ENCODE results near the gene GRHL3. TPM values are rescaled to one million over a fixed set of nuclear protein-coding genes. Genes with fewer than 3 reads are reported as not detected.
A peak's percentile ranks its signal among the peaks of the same experiment; 100 is the strongest.

GRHL3 gene
- total RNA-seq, 4 donors from 2014 or later = not detected

DNA sequence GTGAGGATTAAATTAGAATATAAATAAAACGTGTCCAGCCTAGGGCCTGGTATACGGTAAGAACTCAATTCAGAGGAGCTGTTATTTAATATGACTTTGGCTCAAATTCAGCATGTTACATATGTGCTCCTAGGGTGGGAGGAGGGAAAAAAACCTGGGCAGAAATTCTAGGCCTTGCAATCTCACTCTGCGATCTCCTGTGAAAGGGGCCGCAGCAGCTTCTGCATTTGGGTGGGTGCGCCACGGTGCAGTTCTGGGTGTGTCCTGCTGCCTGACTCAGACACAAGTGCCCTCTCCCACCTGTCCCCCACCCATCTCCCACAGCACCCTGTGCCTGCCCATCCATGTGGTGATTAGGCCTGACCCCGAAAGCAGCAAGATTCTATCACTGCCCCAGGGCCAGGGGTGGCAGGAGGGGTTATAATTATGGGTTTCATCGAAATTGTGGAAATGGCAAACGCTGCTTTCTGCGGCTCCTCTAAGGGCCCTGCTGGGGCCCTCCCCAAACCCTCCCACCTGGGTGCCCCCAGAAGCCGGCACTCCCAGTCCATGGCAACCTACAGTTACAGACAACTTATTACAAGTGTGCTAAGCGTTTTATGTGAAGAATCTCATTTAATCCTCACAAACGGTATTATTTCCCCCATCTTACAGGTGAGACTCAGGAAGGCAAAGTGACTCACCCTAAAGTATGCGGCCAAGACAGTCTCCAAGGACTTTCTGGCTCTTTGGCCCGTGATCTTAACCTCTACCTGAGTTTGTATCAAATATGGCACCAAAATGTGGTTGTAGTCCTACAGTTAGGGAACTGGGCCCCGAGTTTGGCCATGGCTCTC lies 25.5 kb upstream of the GRHL3 start:
- Histone ChIP-seq H3K4me3 (no peak overlapping the region), H3K27me3 (no peaks in the 10 kb centered on the region), H3K27ac (peak overlapping the region; percentile 66 to 81 (median 73)), H3K9me3 (no peaks in the 10 kb centered on the region), H3K4me1 (peaks cover 0 to 30% (median 8%) of the 10 kb centered on the region in 4 donors), H3K36me3 (no peaks in the 10 kb centered on the region)
- 85 to 90% methylated on average over 3 to 16 of the region's 16 CpGs for WGBS, 2 donors (ENCODE audit: low coverage in 1 of 2)
- in situ Hi-C loops (cut with MboI; ENCODE audit: low pct_ligation_motif_present in 1 of 4, low pct_unique_long_range_greater_than_20kb in 1 of 4, low sequenced_read_pairs in 3 of 4) = no loop called here
- no peak for DNase-seq
- TF ChIP-seq EP300 (IDR thresholded peaks at IDR 0.05; ENCODE audit: low read depth) = no peak
- TF ChIP-seq POLR2A (IDR thresholded peaks at IDR 0.05) = no peak
- TF ChIP-seq POLR2AphosphoS5 (IDR thresholded peaks at IDR 0.05) = no peak
- TF ChIP-seq, protein P1, sequence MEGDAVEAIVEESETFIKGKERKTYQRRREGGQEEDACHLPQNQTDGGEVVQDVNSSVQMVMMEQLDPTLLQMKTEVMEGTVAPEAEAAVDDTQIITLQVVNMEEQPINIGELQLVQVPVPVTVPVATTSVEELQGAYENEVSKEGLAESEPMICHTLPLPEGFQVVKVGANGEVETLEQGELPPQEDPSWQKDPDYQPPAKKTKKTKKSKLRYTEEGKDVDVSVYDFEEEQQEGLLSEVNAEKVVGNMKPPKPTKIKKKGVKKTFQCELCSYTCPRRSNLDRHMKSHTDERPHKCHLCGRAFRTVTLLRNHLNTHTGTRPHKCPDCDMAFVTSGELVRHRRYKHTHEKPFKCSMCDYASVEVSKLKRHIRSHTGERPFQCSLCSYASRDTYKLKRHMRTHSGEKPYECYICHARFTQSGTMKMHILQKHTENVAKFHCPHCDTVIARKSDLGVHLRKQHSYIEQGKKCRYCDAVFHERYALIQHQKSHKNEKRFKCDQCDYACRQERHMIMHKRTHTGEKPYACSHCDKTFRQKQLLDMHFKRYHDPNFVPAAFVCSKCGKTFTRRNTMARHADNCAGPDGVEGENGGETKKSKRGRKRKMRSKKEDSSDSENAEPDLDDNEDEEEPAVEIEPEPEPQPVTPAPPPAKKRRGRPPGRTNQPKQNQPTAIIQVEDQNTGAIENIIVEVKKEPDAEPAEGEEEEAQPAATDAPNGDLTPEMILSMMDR (IDR thresholded peaks at IDR 0.05) = no peak
- intact Hi-C loops (cut with DNase I; ENCODE audit: low total_unique reads) = loop anchor here (10.0 kb wide), 1 partner anchor 471 kb away; no protein-coding TSS in a partner anchor

- Histone ChIP-seq H3K27ac (peak overlapping the region; percentile 66 to 81 (median 73)), H3K36me3 (no peaks in the 10 kb centered on the region), H3K27me3 (no peaks in the 10 kb centered on the region), H3K4me1 (peaks cover 0 to 30% (median 8%) of the 10 kb centered on the region in 4 donors), H3K4me3 (no peak overlapping the region), H3K9me3 (no peaks in the 10 kb centered on the region)
- in situ Hi-C loops (cut with MboI; ENCODE audit: low pct_ligation_motif_present in 1 of 4, low pct_unique_long_range_greater_than_20kb in 1 of 4, low sequenced_read_pairs in 3 of 4) = no loop called here
- peak; percentile 37 for DNase-seq
- 76 to 83% methylated on average over 6 to 9 of the region's 9 CpGs for WGBS, 2 donors (ENCODE audit: low coverage in 1 of 2)
- TF ChIP-seq POLR2AphosphoS5 (IDR thresholded peaks at IDR 0.05) = peak in 2 of 3 donors; percentile 37 to 42
- TF ChIP-seq, protein P1 (IDR thresholded peaks at IDR 0.05) = no peak
- intact Hi-C loops (cut with DNase I; ENCODE audit: low total_unique reads) = loop anchor here (10.0 kb wide), 1 partner anchor 471 kb away; no protein-coding TSS in a partner anchor
These were observed 24.9 kb upstream of the GRHL3 start for GRCh38 chr1:24294228-24294672.

DNA sequence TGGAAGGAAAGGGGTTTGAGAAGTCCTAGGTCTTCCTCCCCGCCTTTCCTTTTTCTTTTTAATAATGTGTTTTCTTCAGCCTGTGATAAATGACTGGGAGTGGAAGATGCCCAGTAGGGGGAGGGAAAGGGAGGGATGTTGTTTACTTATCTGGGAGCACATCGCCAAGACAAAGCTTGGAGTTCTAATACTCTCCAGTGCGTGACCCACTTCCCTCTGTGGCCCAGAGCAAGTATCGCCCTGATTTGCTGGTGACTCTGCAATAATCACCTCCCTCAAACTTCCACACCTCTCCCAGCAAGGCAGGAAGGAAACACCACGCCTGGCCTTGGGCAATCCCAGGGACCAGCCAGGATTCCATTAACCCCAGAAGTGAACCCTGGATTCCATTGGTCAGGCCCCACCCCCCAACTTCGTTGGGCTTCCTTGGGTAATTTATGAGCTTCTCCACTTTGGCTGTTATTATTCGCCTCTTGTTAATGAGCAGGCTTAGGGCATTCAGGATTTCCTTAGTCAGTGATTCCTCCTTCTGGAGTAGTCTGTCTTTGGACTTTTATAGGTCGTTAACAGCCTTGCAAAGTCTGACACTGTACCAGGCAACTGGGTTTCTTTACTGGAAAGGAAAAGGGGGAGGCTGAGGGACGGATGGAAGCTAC lies 24.3 kb upstream of the GRHL3 start:
- 41% methylated on average over 9 of the region's 9 CpGs; no CpG with 5 or more reads in 1 of the 2 donors for WGBS, 2 donors (ENCODE audit: low coverage in 1 of 2)
- TF ChIP-seq, protein P1 (IDR thresholded peaks at IDR 0.05) = peak in 2 of 5 experiments; percentile 14 to 22
- TF ChIP-seq POLR2AphosphoS5 (IDR thresholded peaks at IDR 0.05) = peak in 2 of 3 donors; percentile 10 to 60
- no peak for TF ChIP-seq EP300 (IDR thresholded peaks at IDR 0.05; ENCODE audit: low read depth)
- DNase-seq = peak; percentile 61
- H3K27me3 ChIP-seq = no peaks in the 10 kb centered on the region
- no peaks in the 10 kb centered on the region for H3K36me3 ChIP-seq
- H3K27ac ChIP-seq = peak overlapping the region; percentile 66 to 81 (median 73)
- intact Hi-C loops (cut with DNase I; ENCODE audit: low total_unique reads) (loop anchor here (10.0 kb wide), 1 partner anchor 470 kb away; no protein-coding TSS in a partner anchor), in situ Hi-C loops (cut with MboI; ENCODE audit: low pct_ligation_motif_present in 1 of 4, low pct_unique_long_range_greater_than_20kb in 1 of 4, low sequenced_read_pairs in 3 of 4) (no loop called here)
- no peak overlapping the region for H3K4me3 ChIP-seq
- H3K9me3 ChIP-seq = no peaks in the 10 kb centered on the region
- H3K4me1 ChIP-seq = peaks cover 0 to 25% (median 8%) of the 10 kb centered on the region in 4 donors

GRCh38 chr1:24295535-24295934 lies 23.6 kb upstream of the GRHL3 start:
- WGBS, 2 donors (ENCODE audit: low coverage in 1 of 2) = 89 to 100% methylated on average over 2 to 5 of the region's 5 CpGs
- H3K27me3 ChIP-seq = no peaks in the 10 kb centered on the region
- TF ChIP-seq, protein P1 (IDR thresholded peaks at IDR 0.05) = no peak
- no peak for TF ChIP-seq EP300 (IDR thresholded peaks at IDR 0.05; ENCODE audit: low read depth)
- TF ChIP-seq POLR2A (IDR thresholded peaks at IDR 0.05) = no peak
- TF ChIP-seq POLR2AphosphoS5 (IDR thresholded peaks at IDR 0.05) = no peak
- intact Hi-C loops (cut with DNase I; ENCODE audit: low total_unique reads) = loop anchor here (10.0 kb wide), 1 partner anchor 469 kb away; no protein-coding TSS in a partner anchor
- DNase-seq = no peak
- peak overlapping the region; percentile 66 to 81 (median 73) for H3K27ac ChIP-seq
- no peak overlapping the region for H3K4me3 ChIP-seq
- no peaks in the 10 kb centered on the region for H3K36me3 ChIP-seq
- H3K4me1 ChIP-seq = peaks cover 0 to 18% (median 8%) of the 10 kb centered on the region in 4 donors
- H3K9me3 ChIP-seq = no peaks in the 10 kb centered on the region
- in situ Hi-C loops (cut with MboI; ENCODE audit: low pct_ligation_motif_present in 1 of 4, low pct_unique_long_range_greater_than_20kb in 1 of 4, low sequenced_read_pairs in 3 of 4) = no loop called here

Measured in transverse colon (tissue), 4 donors.